GM19193 (cell line): ENCODE measurements around the gene GPHN.

Experiments
- POLR2A ChIP-seq: IDR thresholded peaks from 4 replicates; pipeline ENCODE4 v1.6.1; 2011; ENCODE audit not compliant: insufficient read depth, insufficient read length; ENCODE audit errors: extremely low read depth

GPHN gene

GRCh38 chr14:66972469-66972868, 464.5 kb downstream of the GPHN start:
- no peak for TF ChIP-seq POLR2A

DNA sequence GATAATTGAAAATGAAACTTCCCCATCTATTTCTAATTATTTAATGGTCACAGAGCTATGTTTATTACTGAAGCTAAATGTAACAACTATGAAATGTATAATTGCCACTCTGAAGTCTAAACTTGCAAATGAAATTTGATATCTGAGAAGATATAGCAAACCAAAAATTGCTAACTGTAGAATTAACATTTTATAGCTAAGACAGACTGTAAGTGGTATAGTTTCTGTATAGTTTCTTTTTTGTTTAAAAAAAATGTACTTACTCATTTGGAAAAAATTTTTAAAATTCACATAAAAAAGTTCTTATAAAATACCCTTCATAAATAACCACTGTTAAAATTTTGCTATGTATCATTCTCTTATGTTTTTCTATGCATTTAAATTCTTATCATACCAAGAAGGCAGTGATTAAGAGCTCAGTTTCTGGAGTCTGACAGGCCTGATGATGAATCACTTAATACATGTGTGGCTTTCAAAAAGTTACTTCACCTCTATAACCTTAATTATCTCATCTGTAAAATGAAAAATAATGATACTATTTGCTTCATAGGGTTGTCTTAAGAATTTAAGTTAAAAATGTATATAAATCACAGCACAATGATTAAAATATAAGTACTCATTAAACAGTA, 466.6 kb downstream of the GPHN start:
- no peak for TF ChIP-seq POLR2A

DNA sequence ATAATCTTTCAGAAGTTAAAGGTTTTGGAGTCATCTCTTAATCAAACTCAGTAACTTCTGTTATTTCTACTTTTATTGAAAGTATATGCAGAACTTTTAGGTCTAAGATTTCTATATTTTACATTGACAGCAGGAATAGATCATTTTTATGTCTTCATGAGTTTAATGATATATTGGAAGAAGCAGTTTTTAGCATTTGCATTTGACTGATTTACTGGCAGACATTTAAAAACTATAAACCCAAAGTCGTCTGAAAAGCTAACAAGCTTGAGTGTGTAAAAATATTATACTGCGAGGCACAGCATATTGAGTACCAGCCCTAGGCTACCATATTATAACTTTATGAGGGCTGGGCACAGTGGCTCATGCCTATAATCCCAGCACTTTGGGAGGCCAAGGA, 467.3 kb downstream of the GPHN start:
- no peak for TF ChIP-seq POLR2A

GRCh38 chr14:66979101-66979974, 471.4 kb downstream of the GPHN start:
- no peak for TF ChIP-seq POLR2A

GRCh38 chr14:66982247-66982646, 474.3 kb downstream of the GPHN start:
- TF ChIP-seq POLR2A = no peak

- no peak for TF ChIP-seq POLR2A
Measured at GRCh38 chr14:66992776-66993175, 484.8 kb downstream of the GPHN start.

GRCh38 chr14:66993512-66993911, 485.6 kb downstream of the GPHN start:
- no peak for TF ChIP-seq POLR2A

GRCh38 chr14:66998013-66998412, 490.1 kb downstream of the GPHN start:
- no peak for TF ChIP-seq POLR2A

DNA sequence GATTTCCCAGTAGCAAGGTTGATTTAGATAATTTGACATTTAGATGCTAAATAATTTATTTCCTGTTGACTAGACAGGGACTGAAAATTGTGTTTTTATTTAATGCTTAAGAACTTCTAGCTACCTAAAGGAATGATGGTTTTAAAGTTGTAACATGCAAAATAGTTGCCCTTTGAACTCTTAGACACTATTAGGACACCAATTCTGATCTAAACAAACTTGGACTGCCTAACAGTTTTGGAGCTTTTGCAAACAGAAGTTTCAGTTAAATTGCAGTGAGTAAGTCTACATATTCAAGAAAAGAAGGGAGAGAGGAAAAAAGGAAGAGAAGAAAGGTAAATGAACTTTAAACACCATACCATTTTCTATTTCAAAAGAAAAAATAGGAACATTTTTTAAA, 492.0 kb downstream of the GPHN start:
- TF ChIP-seq POLR2A = no peak

- TF ChIP-seq POLR2A = no peak
Measured at GRCh38 chr14:67002994-67003753, 495.2 kb downstream of the GPHN start.

- no peak for TF ChIP-seq POLR2A
Measured at GRCh38 chr14:67004521-67004920, 496.6 kb downstream of the GPHN start.

- TF ChIP-seq POLR2A = no peak
Measured at GRCh38 chr14:67010602-67011001, 502.7 kb downstream of the GPHN start.

DNA sequence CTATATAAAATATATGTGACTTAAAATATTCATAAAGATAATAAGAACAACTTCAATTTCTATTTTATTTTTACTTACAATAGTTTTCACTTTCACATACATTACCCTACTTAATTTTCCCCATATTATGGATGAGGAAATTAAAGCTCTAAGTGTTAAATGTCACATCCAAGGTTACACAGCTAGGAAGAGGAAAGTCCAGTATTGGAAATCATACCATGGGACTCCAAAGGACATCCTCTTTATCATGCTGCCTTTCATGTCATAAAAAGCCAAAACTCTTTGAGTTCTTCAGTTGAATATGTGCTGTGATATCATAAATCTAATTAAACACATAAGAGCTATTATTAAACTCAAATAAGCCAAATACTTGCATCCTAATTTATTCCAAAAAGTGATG, 508.9 kb downstream of the GPHN start:
- no peak for TF ChIP-seq POLR2A

DNA sequence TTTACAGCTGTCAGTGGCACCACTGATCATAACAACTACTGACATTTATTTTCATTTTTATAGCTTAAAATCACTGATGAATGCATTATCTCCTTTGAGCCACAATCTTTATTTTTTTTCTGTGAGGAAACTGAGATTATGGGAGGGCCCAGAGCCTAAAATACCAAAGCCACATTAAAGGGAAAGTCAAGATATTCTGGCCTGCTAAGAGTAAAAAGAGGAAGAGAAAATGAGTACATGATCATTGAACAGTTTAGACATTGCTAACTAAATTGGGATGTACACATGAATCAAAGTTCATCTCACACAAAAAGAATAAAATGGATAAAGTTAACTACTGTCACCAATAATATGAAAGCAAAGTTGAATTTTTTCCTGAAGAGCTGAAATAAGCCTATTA, 510.8 kb downstream of the GPHN start:
- no peak for TF ChIP-seq POLR2A

DNA sequence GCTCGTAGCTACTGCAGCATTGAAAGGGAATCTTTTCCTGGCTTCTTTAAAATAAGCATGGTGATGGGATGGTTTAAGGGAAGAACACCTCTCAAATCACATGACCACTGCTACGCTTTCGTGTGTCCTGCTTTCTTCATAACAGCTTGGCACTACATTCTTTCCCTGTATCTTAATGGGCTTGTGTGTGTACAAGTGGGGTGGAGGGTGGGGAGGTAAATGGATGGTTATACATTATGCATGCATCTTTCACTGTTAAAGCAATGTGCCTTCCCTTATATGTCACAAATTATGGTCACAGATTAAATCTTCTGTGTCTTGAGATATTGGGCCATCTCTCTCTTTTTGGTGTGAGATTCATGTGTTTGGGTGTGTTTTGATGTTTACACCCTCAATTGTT, 511.8 kb downstream of the GPHN start:
- TF ChIP-seq POLR2A = no peak
